Upper lobe of left lung (tissue), 4 donors: Measurements from ENCODE around the gene LY6G5C.

Source experiments
- POLR2A ChIP-seq, 4 donors: fragments of 450-650 bp; IDR thresholded peaks; one replicate each; pipeline ENCODE4 v1.5.1; 2016 to 2017; ENCODE audit warnings: antibody characterized with exemption in 4 of 4, mild to moderate bottlenecking in 2 of 4
- TF ChIP-seq, protein P1 (sequence below), 6 experiments: fragments of 450-650 bp in 4 of 6; fragments of 200-600 bp in 2 of 6; sonication (generic) in 2 of 6; IDR thresholded peaks; one replicate each; pipeline ENCODE4 v1.5.1; 2016 to 2019; ENCODE audit warnings: antibody characterized with exemption in 6 of 6

DNA sequence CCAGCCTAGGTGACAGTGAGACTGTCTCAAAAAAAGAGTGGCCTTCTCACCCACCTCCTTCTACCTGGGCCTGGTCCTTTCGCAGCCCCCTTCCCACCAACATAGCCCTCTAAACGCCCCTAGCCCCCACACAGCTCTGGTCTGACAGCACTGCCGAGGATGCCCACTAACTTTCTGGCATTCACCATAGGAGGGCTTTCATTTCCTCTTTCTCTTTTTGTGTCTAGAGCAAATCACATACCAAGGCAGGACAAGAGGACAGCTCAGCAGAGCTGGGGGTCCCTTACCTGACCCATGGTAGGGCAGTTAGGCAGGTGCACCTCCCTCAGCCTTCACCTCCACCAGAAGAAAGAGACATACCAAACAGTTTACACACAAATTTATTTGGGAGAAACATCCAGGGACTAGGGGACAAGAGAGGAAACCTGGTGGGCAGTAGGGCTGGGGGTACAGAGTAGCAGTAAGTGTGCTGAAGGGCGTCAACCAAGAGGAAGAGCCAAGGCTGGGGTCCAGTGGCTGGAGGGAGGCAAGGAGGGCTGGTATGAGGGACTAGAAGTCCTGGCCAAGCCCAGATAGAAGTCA is 4.5 kb downstream of the LY6G5C start:
- no peak for TF ChIP-seq POLR2A (IDR thresholded peaks at IDR 0.05)
- TF ChIP-seq, protein P1, sequence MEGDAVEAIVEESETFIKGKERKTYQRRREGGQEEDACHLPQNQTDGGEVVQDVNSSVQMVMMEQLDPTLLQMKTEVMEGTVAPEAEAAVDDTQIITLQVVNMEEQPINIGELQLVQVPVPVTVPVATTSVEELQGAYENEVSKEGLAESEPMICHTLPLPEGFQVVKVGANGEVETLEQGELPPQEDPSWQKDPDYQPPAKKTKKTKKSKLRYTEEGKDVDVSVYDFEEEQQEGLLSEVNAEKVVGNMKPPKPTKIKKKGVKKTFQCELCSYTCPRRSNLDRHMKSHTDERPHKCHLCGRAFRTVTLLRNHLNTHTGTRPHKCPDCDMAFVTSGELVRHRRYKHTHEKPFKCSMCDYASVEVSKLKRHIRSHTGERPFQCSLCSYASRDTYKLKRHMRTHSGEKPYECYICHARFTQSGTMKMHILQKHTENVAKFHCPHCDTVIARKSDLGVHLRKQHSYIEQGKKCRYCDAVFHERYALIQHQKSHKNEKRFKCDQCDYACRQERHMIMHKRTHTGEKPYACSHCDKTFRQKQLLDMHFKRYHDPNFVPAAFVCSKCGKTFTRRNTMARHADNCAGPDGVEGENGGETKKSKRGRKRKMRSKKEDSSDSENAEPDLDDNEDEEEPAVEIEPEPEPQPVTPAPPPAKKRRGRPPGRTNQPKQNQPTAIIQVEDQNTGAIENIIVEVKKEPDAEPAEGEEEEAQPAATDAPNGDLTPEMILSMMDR (IDR thresholded peaks at IDR 0.05) = no peak
